IMR-90 (cell line): ENCODE results near the gene HELZ. TPM values are rescaled to one million over a fixed set of nuclear protein-coding genes. Genes with fewer than 3 reads are reported as not detected.

ENCODE experiments used
- ATAC-seq: fragments of 200-7000 bp; cut with Tn5 transposase; 2 replicates; pipeline ENCODE4 v1.9.1; 2020; ENCODE audit warnings: low read depth, mild to moderate bottlenecking, moderate library complexity
- BruUV-seq: library from RNA; stranded (reverse); fragments of 400-500 nt; replicated peaks from 2 replicates; lab custom pipeline; 2021; lab: Mats Ljungman, UMichigan
- CTCF ChIA-PET: fragments of 300-600 bp; formaldehyde crosslinking; extraction: SDS; loops from one replicate; lab custom pipeline; 2021; ENCODE audit warnings: antibody characterized with exemption; lab: Yijun Ruan, JAX
- POLR2A ChIA-PET: fragments of 300-600 bp; sonication (Branson Sonifier 250); formaldehyde crosslinking; loops from one replicate; lab custom pipeline; 2022; ENCODE audit warnings: antibody characterized with exemption; ENCODE audit not compliant: unreplicated experiment; lab: Charles Lee
- DNase-seq: peaks from one replicate; pipeline ENCODE4 v3.0.0; 2013
- H2AFZ ChIP-seq: replicated peaks from 2 replicates; pipeline ENCODE3; 2013; ENCODE audit warnings: low read length, mild to moderate bottlenecking; ENCODE audit not compliant: poor library complexity
- H2AK5ac ChIP-seq: 2 replicates; pipeline ENCODE4 v1.6.1; 2013; ENCODE audit warnings: low read depth, low read length, inconsistent platforms
- H2AK9ac ChIP-seq: replicated peaks from 2 replicates; pipeline ENCODE3; 2013; ENCODE audit warnings: mild to moderate bottlenecking, low read depth, low read length, moderate library complexity; ENCODE audit not compliant: poor library complexity
- H2BK120ac ChIP-seq: 2 replicates; pipeline ENCODE4 v1.6.1; 2013; ENCODE audit warnings: low read depth, low read length, inconsistent platforms
- H2BK15ac ChIP-seq: 3 replicates; pipeline ENCODE4 v1.6.1; 2013; ENCODE audit warnings: low read depth, low read length, inconsistent platforms
- H2BK20ac ChIP-seq: 2 replicates; pipeline ENCODE4 v1.6.1; 2013; ENCODE audit warnings: low read depth, mild to moderate bottlenecking, inconsistent platforms, low read length, moderate library complexity
- H2BK5ac ChIP-seq: 2 replicates; pipeline ENCODE4 v1.6.1; 2013; ENCODE audit warnings: mild to moderate bottlenecking, low read depth, low read length, inconsistent platforms; ENCODE audit not compliant: poor library complexity, severe bottlenecking
- H3K14ac ChIP-seq: replicated peaks from 2 replicates; pipeline ENCODE4 v1.6.1; 2013; ENCODE audit warnings: low read depth, low read length, inconsistent platforms
- H3K18ac ChIP-seq: 2 replicates; pipeline ENCODE4 v1.6.1; 2013; ENCODE audit warnings: low read depth, low read length, control low read depth
- H3K23ac ChIP-seq: 2 replicates; pipeline ENCODE4 v1.6.1; 2013; ENCODE audit warnings: low read depth, low read length, inconsistent platforms
- H3K27ac ChIP-seq: 2 replicates; pipeline ENCODE4 v1.5.1; 2013; ENCODE audit warnings: mild to moderate bottlenecking, control low read depth, low read length; ENCODE audit not compliant: insufficient read depth
- H3K27me3 ChIP-seq: 2 replicates; pipeline ENCODE4 v1.6.1; 2013; ENCODE audit warnings: low read length; ENCODE audit not compliant: control insufficient read depth, insufficient read depth
- H3K36me3 ChIP-seq: 2 replicates; pipeline ENCODE4 v1.6.1; 2013; ENCODE audit warnings: low read length, mixed read lengths; ENCODE audit not compliant: control insufficient read depth, insufficient read depth
- H3K4ac ChIP-seq: 2 replicates; pipeline ENCODE4 v1.6.1; 2013; ENCODE audit warnings: low read depth, low read length, inconsistent platforms
- H3K4me1 ChIP-seq: 2 replicates; pipeline ENCODE4 v1.6.1; 2013; ENCODE audit warnings: low read length, mixed read lengths; ENCODE audit not compliant: control insufficient read depth, insufficient read depth
- H3K4me2 ChIP-seq: 2 replicates; pipeline ENCODE4 v1.6.1; 2013; ENCODE audit warnings: low read depth, mild to moderate bottlenecking, control low read depth, low read length, moderate library complexity
- H3K4me3 ChIP-seq: 2 replicates; pipeline ENCODE4 v1.5.1; 2013; ENCODE audit warnings: low read depth, mild to moderate bottlenecking, control low read depth, low read length, moderate library complexity; ENCODE audit not compliant: insufficient read depth
- H3K56ac ChIP-seq: 2 replicates; pipeline ENCODE4 v1.6.1; 2013; ENCODE audit warnings: low read length, inconsistent platforms; ENCODE audit not compliant: insufficient read depth; ENCODE audit errors: extremely low read depth
- H3K79me1 ChIP-seq, 2 experiments: 2 replicates each; pipeline ENCODE4 v1.6.1; 2013; ENCODE audit warnings: low read length in 2 of 2, inconsistent platforms in 1 of 2, low read depth in 1 of 2
- H3K9ac ChIP-seq: 2 replicates; pipeline ENCODE4 v1.6.1; 2013; ENCODE audit warnings: low read depth, low read length, control low read depth
- H3K9me1 ChIP-seq: 2 replicates; pipeline ENCODE4 v1.6.1; 2013; ENCODE audit warnings: low read length, inconsistent platforms; ENCODE audit not compliant: insufficient read depth
- H3K9me3 ChIP-seq: 2 replicates; pipeline ENCODE4 v1.6.1; 2013; ENCODE audit warnings: low read length; ENCODE audit not compliant: control insufficient read depth, insufficient read depth
- H4K20me1 ChIP-seq: 2 replicates; pipeline ENCODE4 v1.6.1; 2013; ENCODE audit warnings: low read length, inconsistent platforms; ENCODE audit not compliant: insufficient read depth
- H4K5ac ChIP-seq: 2 replicates; pipeline ENCODE4 v1.6.1; 2013; ENCODE audit warnings: mild to moderate bottlenecking, low read depth, low read length, control low read depth
- H4K8ac ChIP-seq, 2 experiments: 2 replicates each; pipeline ENCODE4 v1.6.1; 2013; ENCODE audit warnings: low read depth in 2 of 2, low read length in 2 of 2, control low read depth in 1 of 2, inconsistent platforms in 1 of 2
- H4K91ac ChIP-seq: 2 replicates; pipeline ENCODE4 v1.6.1; 2013; ENCODE audit warnings: low read depth, low read length, inconsistent platforms; ENCODE audit not compliant: insufficient read depth
- BHLHE40 ChIP-seq: fragments of 150-350 bp; IDR thresholded peaks from 2 replicates; pipeline ENCODE4 v1.6.1; 2016; ENCODE audit warnings: mild to moderate bottlenecking, low read depth, low read length
- CEBPB ChIP-seq: IDR thresholded peaks from 2 replicates; pipeline ENCODE4 v1.6.1; 2012; ENCODE audit warnings: low read depth, low read length, improper control_type of control experiment
- CHD1 ChIP-seq: IDR thresholded peaks from 2 replicates; pipeline ENCODE4 v1.6.1; 2012; ENCODE audit warnings: low read depth, low read length, improper control_type of control experiment
- FOS ChIP-seq: fragments of 150-350 bp; IDR thresholded peaks from 2 replicates; pipeline ENCODE4 v1.6.1; 2016; ENCODE audit warnings: low read depth, low read length
- MAFK ChIP-seq: IDR thresholded peaks from 2 replicates; pipeline ENCODE4 v1.6.1; 2012; ENCODE audit warnings: low read depth, low read length, improper control_type of control experiment
- MXI1 ChIP-seq: IDR thresholded peaks from 2 replicates; pipeline ENCODE4 v1.6.1; 2012; ENCODE audit warnings: low read depth, mild to moderate bottlenecking, low read length, moderate library complexity, borderline replicate concordance
- NFE2L2 ChIP-seq: fragments of 150-350 bp; IDR thresholded peaks from 2 replicates; pipeline ENCODE4 v1.6.1; 2016; ENCODE audit warnings: low read depth, mild to moderate bottlenecking, low read length
- POLR2A ChIP-seq: IDR thresholded peaks from 2 replicates; pipeline ENCODE4 v1.6.1; 2012; ENCODE audit warnings: mild to moderate bottlenecking, low read depth, low read length
- RAD21 ChIP-seq: IDR thresholded peaks from 2 replicates; pipeline ENCODE4 v1.6.1; 2012; ENCODE audit warnings: low read length, improper control_type of control experiment
- RCOR1 ChIP-seq: IDR thresholded peaks from 2 replicates; pipeline ENCODE4 v1.6.1; 2012; ENCODE audit warnings: mild to moderate bottlenecking, low read length, improper control_type of control experiment; ENCODE audit not compliant: insufficient replicate concordance
- RFX5 ChIP-seq: IDR thresholded peaks from 2 replicates; pipeline ENCODE4 v1.8.0; 2012; ENCODE audit warnings: low read depth, mild to moderate bottlenecking, low read length, moderate library complexity
- SMC3 ChIP-seq: fragments of 150-350 bp; IDR thresholded peaks from 2 replicates; pipeline ENCODE4 v1.6.1; 2016; ENCODE audit warnings: low read depth, mild to moderate bottlenecking, antibody characterized with exemption, low read length, moderate library complexity
- WGBS, 2 experiments: methylation state at CpG; one replicate each; pipeline versions ENCODE4 v1.1.5 to v1.1.7; 2013; ENCODE audit warnings: missing lambda C conversion rate in 2 of 2; ENCODE audit not compliant: insufficient read length in 1 of 2; ENCODE audit errors: extremely low coverage in 2 of 2; 5-methylcytosine and 5-hydroxymethylcytosine counted together
- dilution Hi-C: fragments of 300-500 bp; cut with HindIII; formaldehyde crosslinking; loops from one replicate; pipeline ENCODE4 v1.14.3; 2018; ENCODE audit warnings: low sequenced_read_pairs; ENCODE audit not compliant: unreplicated experiment
- in situ Hi-C: fragments of 300-500 bp; cut with MboI; formaldehyde crosslinking; loops from 3 replicates; pipeline ENCODE4 v1.14.3; 2019; ENCODE audit warnings: low sequenced_read_pairs, inconsistent platforms, mixed read lengths
- intact Hi-C: fragments of 100-400 bp; cut with micrococcal nuclease; formaldehyde crosslinking; loops from 2 replicates; pipeline ENCODE4 v1.10.0; 2022
- polyA plus RNA-seq, 3 experiments: library from polyadenylated mRNA; depleted of rRNA; stranded (reverse); fragments of >200 nt; gene quantifications; 2 replicates each; pipeline ENCODE4 v1.2.3, GENCODE V29; 2012; ENCODE audit warnings: low replicate concordance in 1 of 3
- total RNA-seq: library from RNA; depleted of rRNA; stranded (reverse); fragments of >200 nt; gene quantifications from 2 replicates; pipeline ENCODE4 v1.2.3, GENCODE V29; 2012
- TF ChIP-seq, protein P1 (sequence below): fragments of 150-350 bp; IDR thresholded peaks from 2 replicates; pipeline ENCODE4 v1.6.1; 2016; ENCODE audit warnings: low read depth, mild to moderate bottlenecking, low read length, moderate library complexity, borderline replicate concordance
- TF ChIP-seq, protein P2 (sequence below): conservative IDR thresholded peaks from 2 replicates; pipeline ENCODE4 v1.5.1; 2012; ENCODE audit warnings: mild to moderate bottlenecking, low read depth, low read length, improper control_type of control experiment
- TF ChIP-seq, protein P3 (sequence below): fragments of 150-350 bp; IDR thresholded peaks from 2 replicates; pipeline ENCODE4 v1.6.1; 2017; ENCODE audit warnings: mild to moderate bottlenecking, antibody characterized with exemption, low read length, low read depth

HELZ gene
- total and polyA plus RNA-seq, 2 of the 4 experiments (the other 2 are of a cell fraction) = 8.0 to 60.6 TPM

DNA sequence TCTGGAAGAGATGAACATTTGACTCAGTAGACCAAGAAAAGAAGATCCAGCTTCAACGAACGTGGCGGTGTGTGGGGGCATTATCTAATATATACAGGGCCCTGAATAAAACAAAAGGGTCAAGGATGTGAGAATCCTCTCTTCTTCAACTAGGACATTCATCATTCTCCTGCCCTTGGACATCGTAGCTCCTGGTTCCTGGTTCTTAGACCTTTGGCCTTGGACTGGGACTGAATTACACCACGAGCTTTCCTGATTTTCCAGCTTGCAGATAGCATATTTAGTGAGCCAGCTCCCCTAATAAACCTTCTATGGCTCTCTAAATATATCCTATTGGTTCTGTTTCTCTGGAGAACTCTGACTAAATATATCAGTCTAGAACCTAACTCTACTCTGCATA lies 29.5 kb upstream of the HELZ start:
- H3K18ac ChIP-seq = no peak overlapping the region
- H3K9ac ChIP-seq = no peak overlapping the region
- no peak overlapping the region for H2AFZ ChIP-seq
- no peak overlapping the region for H2AK5ac ChIP-seq
- no peak overlapping the region for H2BK15ac ChIP-seq
- no peak overlapping the region for H3K14ac ChIP-seq
- H2BK20ac ChIP-seq = no peak overlapping the region
- no peaks in the 10 kb centered on the region for H4K20me1 ChIP-seq
- no peak overlapping the region for H3K23ac ChIP-seq
- no peaks in the 10 kb centered on the region for H3K9me3 ChIP-seq
- WGBS, 2 experiments = 33% methylated on average over 1 of the region's 5 CpGs; no CpG with 5 or more reads in 1 of the 2 experiments
- H3K27ac ChIP-seq = no peak overlapping the region
- CTCF ChIA-PET = no interaction called here
- H3K9me1 ChIP-seq = no peaks in the 10 kb centered on the region
- no peaks in the 10 kb centered on the region for H3K79me1 ChIP-seq
- no peak overlapping the region for H4K8ac ChIP-seq
- no peak overlapping the region for H3K4ac ChIP-seq
- intact Hi-C loops = no loop called here
- H3K56ac ChIP-seq = no peak overlapping the region
- H3K4me1 ChIP-seq = no peaks in the 10 kb centered on the region
- no peak overlapping the region for H4K91ac ChIP-seq
- no peak overlapping the region for H2AK9ac ChIP-seq
- H3K27me3 ChIP-seq = no peaks in the 10 kb centered on the region
- H2BK5ac ChIP-seq = no peak overlapping the region
- no peak for TF ChIP-seq CHD1
- TF ChIP-seq, protein P1, sequence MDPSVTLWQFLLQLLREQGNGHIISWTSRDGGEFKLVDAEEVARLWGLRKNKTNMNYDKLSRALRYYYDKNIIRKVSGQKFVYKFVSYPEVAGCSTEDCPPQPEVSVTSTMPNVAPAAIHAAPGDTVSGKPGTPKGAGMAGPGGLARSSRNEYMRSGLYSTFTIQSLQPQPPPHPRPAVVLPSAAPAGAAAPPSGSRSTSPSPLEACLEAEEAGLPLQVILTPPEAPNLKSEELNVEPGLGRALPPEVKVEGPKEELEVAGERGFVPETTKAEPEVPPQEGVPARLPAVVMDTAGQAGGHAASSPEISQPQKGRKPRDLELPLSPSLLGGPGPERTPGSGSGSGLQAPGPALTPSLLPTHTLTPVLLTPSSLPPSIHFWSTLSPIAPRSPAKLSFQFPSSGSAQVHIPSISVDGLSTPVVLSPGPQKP = no peak
- TF ChIP-seq MXI1 = no peak
- TF ChIP-seq, protein P2, sequence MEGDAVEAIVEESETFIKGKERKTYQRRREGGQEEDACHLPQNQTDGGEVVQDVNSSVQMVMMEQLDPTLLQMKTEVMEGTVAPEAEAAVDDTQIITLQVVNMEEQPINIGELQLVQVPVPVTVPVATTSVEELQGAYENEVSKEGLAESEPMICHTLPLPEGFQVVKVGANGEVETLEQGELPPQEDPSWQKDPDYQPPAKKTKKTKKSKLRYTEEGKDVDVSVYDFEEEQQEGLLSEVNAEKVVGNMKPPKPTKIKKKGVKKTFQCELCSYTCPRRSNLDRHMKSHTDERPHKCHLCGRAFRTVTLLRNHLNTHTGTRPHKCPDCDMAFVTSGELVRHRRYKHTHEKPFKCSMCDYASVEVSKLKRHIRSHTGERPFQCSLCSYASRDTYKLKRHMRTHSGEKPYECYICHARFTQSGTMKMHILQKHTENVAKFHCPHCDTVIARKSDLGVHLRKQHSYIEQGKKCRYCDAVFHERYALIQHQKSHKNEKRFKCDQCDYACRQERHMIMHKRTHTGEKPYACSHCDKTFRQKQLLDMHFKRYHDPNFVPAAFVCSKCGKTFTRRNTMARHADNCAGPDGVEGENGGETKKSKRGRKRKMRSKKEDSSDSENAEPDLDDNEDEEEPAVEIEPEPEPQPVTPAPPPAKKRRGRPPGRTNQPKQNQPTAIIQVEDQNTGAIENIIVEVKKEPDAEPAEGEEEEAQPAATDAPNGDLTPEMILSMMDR = no peak
- TF ChIP-seq RAD21 = no peak
- TF ChIP-seq CEBPB = no peak
- no peak for TF ChIP-seq POLR2A
- TF ChIP-seq SMC3 = no peak
- TF ChIP-seq RCOR1 = no peak
- TF ChIP-seq FOS = no peak
- no peak for TF ChIP-seq RFX5
- TF ChIP-seq MAFK = no peak
- no peak for TF ChIP-seq BHLHE40
- TF ChIP-seq, protein P3, sequence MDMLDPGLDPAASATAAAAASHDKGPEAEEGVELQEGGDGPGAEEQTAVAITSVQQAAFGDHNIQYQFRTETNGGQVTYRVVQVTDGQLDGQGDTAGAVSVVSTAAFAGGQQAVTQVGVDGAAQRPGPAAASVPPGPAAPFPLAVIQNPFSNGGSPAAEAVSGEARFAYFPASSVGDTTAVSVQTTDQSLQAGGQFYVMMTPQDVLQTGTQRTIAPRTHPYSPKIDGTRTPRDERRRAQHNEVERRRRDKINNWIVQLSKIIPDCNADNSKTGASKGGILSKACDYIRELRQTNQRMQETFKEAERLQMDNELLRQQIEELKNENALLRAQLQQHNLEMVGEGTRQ = no peak
- TF ChIP-seq NFE2L2 = no peak
- POLR2A ChIA-PET = no interaction called here
- ATAC-seq (no peak), DNase-seq (no peak)
- no peak overlapping the region for H3K4me2 ChIP-seq
- in situ Hi-C loops = no loop called here
- H3K36me3 ChIP-seq = no peaks in the 10 kb centered on the region
- H4K5ac ChIP-seq = no peak overlapping the region
- dilution Hi-C loops = no loop called here
- no TSS peak for BruUV-seq
- no peak overlapping the region for H3K4me3 ChIP-seq
- no peak overlapping the region for H2BK120ac ChIP-seq
